H1 (cell line): ENCODE results near the gene NOL3. TPM values are rescaled to one million over a fixed set of nuclear protein-coding genes. Genes with fewer than 3 reads are reported as not detected.

Source experiments
- BCL11A ChIP-seq, 2 experiments: IDR thresholded peaks; one replicate each; pipeline ENCODE4 v1.6.1; 2011; ENCODE audit warnings: low read depth in 2 of 2, low read length in 2 of 2, mild to moderate bottlenecking in 2 of 2
- CEBPB ChIP-seq: IDR thresholded peaks from 2 replicates; pipeline ENCODE4 v1.6.1; 2012; ENCODE audit warnings: low read depth, low read length
- RBBP5 ChIP-seq: IDR thresholded peaks from 2 replicates; pipeline ENCODE4 v1.7.1; 2012; ENCODE audit warnings: low read depth, mild to moderate bottlenecking, inconsistent platforms, low read length, moderate library complexity, borderline replicate concordance
- SP2 ChIP-seq: IDR thresholded peaks from 2 replicates; pipeline ENCODE4 v1.6.1; 2012; ENCODE audit warnings: mild to moderate bottlenecking, low read length, inconsistent platforms
- TEAD4 ChIP-seq: IDR thresholded peaks from 2 replicates; pipeline ENCODE4 v1.6.1; 2012; ENCODE audit warnings: low read depth, low read length, inconsistent platforms, mixed read lengths
- polyA plus RNA-seq, 7 experiments: library from polyadenylated mRNA; depleted of rRNA in 3 of 7; stranded (reverse) in 5 of 7; unstranded in 2 of 7; fragments of >200 nt in 5 of 7; fragments of 200-250 nt in 2 of 7; gene quantifications; 1 replicate in 5 of 7; 2 replicates in 1 of 7; 4 replicates in 1 of 7; pipeline versions ENCODE4 v1.2.1 to v1.2.3, GENCODE V29; 2011 to 2013; ENCODE audit warnings: missing spikeins in 2 of 7, mixed read lengths in 2 of 7
- total RNA-seq: library from RNA; stranded (reverse); fragmentation: NEBNext Ultra II Directional; extraction: Animal tissue kit (Norgen Biotek cat#: 25700); gene quantifications from 2 replicates; pipeline ENCODE4 v1.2.1, GENCODE V29; 2021
- TF ChIP-seq, protein P1 (sequence below): fragments of 300-600 bp; sonication (generic); IDR thresholded peaks from 2 replicates; pipeline ENCODE4 v1.7.1; 2012; ENCODE audit warnings: low read length, moderate library complexity, mild to moderate bottlenecking, inconsistent platforms; ENCODE audit not compliant: insufficient replicate concordance
- TF ChIP-seq, protein P2 (sequence below), 3 experiments: IDR thresholded peaks; 1 replicate in 2 of 3; 2 replicates in 1 of 3; pipeline versions ENCODE4 v1.5.1 to v1.6.1; 2011; ENCODE audit warnings: low read length in 3 of 3, mild to moderate bottlenecking in 3 of 3, inconsistent platforms in 2 of 3, low read depth in 1 of 3, moderate library complexity in 1 of 3; ENCODE audit not compliant: insufficient read depth in 1 of 3; ENCODE audit errors: control extremely low read depth in 1 of 3

The NOL3 gene
- total and polyA plus RNA-seq, 2 of the 8 experiments (the other 6 are each of a cell fraction or from before 2014, with no cell fraction given), result 2.2 to 4.6 TPM

DNA sequence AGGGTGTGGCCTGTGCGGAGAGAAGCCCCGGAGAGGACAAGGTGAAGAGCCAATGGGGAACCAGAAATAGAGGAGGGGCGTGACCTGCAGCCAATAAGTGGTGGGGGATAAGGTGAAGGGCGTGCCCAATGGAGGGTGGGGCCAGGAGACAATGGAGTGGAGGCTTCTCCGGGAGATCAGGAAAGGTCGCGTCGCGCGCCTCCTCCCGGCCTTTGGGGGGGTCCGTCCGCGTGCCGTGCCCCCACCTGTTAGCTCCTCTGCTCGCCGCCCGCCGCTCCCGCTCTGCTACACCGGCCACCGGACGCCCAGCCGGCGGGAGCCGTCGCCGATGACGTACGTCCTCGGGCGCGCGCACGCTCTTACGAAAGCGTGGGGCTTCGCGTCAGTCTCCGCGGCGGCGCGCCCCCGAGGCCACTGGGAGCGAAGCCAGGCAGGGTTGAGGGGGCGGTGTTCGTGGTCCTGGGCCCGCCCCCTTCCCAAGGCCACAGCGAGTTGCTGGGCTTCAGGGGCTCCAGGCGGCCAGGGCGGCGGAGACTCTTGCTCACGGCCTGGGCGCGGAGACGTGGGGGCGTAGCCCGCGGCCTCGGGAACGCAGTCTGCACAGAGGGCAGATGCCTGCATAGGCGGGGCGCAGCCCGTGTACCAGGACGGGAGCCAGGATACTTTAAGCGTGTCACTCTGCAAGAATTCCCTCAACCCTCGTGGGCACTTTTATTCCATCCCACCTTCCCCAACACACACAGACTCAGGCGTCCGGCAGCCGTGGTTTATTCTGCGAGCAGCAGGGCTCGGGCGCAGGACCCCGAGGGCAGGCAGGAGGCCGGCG is 13.5 kb downstream of the NOL3 start, which contains the start of gene MATCAP1 (continued):
- TF ChIP-seq, protein P1, sequence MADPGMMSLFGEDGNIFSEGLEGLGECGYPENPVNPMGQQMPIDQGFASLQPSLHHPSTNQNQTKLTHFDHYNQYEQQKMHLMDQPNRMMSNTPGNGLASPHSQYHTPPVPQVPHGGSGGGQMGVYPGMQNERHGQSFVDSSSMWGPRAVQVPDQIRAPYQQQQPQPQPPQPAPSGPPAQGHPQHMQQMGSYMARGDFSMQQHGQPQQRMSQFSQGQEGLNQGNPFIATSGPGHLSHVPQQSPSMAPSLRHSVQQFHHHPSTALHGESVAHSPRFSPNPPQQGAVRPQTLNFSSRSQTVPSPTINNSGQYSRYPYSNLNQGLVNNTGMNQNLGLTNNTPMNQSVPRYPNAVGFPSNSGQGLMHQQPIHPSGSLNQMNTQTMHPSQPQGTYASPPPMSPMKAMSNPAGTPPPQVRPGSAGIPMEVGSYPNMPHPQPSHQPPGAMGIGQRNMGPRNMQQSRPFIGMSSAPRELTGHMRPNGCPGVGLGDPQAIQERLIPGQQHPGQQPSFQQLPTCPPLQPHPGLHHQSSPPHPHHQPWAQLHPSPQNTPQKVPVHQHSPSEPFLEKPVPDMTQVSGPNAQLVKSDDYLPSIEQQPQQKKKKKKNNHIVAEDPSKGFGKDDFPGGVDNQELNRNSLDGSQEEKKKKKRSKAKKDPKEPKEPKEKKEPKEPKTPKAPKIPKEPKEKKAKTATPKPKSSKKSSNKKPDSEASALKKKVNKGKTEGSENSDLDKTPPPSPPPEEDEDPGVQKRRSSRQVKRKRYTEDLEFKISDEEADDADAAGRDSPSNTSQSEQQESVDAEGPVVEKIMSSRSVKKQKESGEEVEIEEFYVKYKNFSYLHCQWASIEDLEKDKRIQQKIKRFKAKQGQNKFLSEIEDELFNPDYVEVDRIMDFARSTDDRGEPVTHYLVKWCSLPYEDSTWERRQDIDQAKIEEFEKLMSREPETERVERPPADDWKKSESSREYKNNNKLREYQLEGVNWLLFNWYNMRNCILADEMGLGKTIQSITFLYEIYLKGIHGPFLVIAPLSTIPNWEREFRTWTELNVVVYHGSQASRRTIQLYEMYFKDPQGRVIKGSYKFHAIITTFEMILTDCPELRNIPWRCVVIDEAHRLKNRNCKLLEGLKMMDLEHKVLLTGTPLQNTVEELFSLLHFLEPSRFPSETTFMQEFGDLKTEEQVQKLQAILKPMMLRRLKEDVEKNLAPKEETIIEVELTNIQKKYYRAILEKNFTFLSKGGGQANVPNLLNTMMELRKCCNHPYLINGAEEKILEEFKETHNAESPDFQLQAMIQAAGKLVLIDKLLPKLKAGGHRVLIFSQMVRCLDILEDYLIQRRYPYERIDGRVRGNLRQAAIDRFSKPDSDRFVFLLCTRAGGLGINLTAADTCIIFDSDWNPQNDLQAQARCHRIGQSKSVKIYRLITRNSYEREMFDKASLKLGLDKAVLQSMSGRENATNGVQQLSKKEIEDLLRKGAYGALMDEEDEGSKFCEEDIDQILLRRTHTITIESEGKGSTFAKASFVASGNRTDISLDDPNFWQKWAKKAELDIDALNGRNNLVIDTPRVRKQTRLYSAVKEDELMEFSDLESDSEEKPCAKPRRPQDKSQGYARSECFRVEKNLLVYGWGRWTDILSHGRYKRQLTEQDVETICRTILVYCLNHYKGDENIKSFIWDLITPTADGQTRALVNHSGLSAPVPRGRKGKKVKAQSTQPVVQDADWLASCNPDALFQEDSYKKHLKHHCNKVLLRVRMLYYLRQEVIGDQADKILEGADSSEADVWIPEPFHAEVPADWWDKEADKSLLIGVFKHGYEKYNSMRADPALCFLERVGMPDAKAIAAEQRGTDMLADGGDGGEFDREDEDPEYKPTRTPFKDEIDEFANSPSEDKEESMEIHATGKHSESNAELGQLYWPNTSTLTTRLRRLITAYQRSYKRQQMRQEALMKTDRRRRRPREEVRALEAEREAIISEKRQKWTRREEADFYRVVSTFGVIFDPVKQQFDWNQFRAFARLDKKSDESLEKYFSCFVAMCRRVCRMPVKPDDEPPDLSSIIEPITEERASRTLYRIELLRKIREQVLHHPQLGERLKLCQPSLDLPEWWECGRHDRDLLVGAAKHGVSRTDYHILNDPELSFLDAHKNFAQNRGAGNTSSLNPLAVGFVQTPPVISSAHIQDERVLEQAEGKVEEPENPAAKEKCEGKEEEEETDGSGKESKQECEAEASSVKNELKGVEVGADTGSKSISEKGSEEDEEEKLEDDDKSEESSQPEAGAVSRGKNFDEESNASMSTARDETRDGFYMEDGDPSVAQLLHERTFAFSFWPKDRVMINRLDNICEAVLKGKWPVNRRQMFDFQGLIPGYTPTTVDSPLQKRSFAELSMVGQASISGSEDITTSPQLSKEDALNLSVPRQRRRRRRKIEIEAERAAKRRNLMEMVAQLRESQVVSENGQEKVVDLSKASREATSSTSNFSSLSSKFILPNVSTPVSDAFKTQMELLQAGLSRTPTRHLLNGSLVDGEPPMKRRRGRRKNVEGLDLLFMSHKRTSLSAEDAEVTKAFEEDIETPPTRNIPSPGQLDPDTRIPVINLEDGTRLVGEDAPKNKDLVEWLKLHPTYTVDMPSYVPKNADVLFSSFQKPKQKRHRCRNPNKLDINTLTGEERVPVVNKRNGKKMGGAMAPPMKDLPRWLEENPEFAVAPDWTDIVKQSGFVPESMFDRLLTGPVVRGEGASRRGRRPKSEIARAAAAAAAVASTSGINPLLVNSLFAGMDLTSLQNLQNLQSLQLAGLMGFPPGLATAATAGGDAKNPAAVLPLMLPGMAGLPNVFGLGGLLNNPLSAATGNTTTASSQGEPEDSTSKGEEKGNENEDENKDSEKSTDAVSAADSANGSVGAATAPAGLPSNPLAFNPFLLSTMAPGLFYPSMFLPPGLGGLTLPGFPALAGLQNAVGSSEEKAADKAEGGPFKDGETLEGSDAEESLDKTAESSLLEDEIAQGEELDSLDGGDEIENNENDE, result no peak
- TF ChIP-seq CEBPB (peak; percentile 87), RBBP5 (0 out of 2 replicates have a peak, but pooled peaks have one; percentile 55), TEAD4 (no peak), SP2 (peak; percentile 64), BCL11A (IDR thresholded peaks at IDR 0.05; ENCODE audit: low read depth in 2 of 2, low read length in 2 of 2) (no peak)
- TF ChIP-seq, protein P2, sequence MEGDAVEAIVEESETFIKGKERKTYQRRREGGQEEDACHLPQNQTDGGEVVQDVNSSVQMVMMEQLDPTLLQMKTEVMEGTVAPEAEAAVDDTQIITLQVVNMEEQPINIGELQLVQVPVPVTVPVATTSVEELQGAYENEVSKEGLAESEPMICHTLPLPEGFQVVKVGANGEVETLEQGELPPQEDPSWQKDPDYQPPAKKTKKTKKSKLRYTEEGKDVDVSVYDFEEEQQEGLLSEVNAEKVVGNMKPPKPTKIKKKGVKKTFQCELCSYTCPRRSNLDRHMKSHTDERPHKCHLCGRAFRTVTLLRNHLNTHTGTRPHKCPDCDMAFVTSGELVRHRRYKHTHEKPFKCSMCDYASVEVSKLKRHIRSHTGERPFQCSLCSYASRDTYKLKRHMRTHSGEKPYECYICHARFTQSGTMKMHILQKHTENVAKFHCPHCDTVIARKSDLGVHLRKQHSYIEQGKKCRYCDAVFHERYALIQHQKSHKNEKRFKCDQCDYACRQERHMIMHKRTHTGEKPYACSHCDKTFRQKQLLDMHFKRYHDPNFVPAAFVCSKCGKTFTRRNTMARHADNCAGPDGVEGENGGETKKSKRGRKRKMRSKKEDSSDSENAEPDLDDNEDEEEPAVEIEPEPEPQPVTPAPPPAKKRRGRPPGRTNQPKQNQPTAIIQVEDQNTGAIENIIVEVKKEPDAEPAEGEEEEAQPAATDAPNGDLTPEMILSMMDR (IDR thresholded peaks at IDR 0.05; ENCODE audit: control extremely low read depth in 1 of 3, insufficient read depth in 1 of 3, low read depth in 1 of 3, low read length in 3 of 3), result no peak
